Measurements from ENCODE around the gene RANBP3.
"Not testable (repeated sequence)": the region's sequence is repeated elsewhere in the genome, so short reads cannot be mapped to it uniquely, and the experiment has no call there.

The RANBP3 gene

DNA sequence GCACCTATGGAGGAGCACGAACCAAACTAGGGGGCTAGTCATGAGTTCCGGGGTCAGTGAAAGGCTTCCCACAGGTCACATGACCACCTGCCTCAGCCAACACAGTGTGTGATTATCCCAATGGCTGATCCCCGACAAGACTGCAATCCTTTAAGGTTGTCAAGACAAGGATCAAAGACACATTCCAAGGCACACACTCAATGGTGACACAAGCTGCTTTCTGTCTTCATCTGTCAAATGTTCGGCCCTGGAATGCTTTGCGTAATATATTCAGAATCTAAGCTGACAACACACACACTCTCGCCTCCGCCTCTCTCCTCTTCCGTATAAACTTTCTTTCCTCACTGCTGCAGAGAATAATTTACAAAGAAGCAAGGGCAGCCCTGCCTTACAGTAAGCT, 11.7 kb downstream of the RANBP3 start:
- DNase-seq (ENCODE audit: low spot score) = peak; percentile 49

DNA sequence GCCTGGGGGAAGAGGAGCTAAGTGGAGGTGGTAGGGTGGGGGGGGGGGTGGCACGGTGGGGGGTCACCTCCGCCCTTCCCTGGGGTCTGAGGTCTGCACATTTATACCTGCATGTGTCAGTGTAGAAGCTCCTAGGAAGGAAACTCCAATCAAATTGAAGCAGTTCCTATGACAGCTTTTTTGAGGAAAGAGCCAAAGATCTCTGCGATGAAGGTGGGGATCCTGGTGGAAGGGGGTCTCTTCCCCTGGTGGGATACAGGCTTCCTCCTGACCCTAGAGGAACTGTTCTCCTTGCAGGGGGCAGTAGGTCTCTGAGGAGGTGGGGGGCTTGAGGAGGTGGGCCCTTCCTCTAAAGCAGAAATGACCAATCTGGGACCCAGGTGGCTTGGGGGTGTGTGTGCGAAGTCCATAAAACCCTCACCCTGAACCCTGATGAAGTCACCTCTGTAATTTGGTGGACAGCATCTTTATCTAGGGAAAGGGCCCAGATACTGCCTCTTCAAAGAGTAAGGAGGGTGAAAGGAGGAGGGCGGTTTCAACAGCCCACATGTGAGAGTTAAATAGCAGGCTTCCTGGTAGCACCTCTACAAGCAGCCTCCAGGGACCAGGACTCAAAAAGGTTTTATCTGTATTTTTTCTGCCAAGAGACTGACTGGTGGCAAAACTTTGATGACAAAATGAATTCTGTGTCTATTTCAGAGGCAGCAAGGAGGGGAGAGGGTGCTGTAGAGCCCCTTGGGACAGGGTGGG, 12.9 kb downstream of the RANBP3 start:
- DNase-seq (ENCODE audit: low spot score) = no peak

DNA sequence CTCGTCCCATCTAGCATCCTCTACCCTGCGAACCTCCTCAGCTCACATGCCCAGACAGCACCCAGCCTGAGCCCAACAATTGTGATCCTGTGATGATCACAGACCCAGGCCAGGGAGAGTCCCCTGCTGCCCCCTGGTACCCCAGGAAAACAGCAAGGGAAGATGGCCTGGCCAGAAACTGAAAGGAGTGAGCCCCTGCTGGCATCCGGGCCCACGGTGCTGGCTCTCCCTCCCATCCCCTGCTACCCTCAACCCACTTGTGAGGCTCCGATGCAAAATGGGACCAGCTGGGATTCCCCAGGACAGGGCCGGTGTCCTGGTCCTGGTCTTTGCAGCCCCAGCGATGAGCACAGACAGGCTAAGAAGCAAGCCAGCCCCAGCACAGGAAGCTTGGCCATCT, 14.1 kb downstream of the RANBP3 start:
- no peak for DNase-seq (ENCODE audit: low spot score)

DNA sequence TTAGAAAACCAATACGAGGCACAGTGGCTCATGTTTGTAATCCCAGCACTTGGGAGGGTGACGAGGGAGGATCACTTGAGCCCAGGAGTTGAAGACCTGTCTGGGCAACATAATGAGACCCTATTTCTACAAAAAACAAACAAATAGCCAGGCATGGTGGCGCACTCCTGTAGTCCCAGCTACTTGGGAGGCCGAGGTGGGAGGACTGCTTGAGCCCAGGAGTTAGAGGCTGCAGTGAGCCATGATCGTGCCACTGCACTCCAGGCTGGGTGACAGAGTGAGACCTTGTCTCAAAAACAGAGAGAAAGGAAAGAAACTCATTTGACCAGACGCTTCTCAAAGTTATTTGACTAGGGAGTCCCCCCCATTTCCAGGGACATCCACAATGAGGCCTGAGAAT, 14.7 kb downstream of the RANBP3 start:
- DNase-seq (ENCODE audit: low spot score) = not testable (repeated sequence)

DNA sequence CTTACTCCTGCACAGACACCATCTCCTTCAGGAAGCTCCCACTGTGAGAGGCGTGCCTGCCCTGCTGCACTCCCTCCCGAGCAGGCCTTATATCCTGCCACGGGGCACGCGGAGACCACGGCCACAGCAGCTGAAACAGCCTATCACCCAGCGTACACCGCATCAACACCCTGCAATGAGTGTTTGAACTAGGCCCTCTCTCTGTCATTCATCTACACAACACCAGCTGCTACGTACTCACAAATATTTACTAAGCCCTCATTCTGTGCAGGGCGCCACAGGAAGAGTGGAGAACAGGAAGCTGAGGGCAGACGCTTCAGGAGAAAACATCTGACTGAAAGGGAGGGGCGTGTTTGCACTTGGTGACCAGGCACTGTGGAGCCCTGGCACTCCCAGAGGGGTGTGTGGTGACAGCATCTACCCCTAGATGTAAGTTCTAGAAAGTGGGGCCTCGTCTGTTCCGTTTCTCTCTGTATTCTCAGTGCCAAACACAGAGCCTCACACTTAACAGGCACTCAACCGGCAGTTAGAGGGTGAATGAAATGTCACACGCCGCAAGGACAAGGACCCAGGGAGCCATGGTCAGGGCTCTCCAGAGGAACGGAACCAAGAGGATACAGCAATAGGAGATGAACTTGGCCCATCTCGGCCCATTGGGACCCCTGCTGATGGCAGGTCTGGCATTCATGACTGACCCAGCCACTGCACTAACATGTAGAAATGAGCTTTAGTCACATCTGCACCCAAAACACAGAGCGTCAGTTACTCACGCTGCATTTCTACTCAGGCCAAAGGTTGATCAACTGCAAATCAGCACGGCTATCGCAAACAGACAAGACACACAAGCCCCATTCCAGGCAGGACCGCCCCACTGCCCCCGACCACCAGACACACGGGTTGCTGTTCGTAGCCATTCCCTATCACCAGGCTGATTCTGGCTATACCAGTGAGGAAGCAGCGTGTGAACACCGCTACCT, 15.7 kb downstream of the RANBP3 start:
- peak; percentile 53 for DNase-seq (ENCODE audit: low spot score)

DNA sequence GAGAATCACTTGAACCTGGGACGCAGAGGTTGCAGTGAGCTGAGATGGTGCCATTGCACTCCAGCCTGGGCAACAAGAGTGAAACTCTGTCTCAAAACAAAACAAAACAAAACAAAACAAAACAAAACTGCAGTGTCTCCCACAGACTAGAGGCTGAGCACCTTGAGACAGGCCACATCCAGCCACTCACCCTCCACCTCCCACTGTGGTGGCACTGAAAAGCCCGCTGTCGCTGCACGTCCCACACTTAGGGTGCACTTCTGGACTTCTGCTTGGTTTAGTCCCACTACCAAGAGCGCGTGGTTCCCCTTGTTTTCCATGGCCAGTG, 16.3 kb downstream of the RANBP3 start:
- not testable (repeated sequence) for DNase-seq (ENCODE audit: low spot score)

DNA sequence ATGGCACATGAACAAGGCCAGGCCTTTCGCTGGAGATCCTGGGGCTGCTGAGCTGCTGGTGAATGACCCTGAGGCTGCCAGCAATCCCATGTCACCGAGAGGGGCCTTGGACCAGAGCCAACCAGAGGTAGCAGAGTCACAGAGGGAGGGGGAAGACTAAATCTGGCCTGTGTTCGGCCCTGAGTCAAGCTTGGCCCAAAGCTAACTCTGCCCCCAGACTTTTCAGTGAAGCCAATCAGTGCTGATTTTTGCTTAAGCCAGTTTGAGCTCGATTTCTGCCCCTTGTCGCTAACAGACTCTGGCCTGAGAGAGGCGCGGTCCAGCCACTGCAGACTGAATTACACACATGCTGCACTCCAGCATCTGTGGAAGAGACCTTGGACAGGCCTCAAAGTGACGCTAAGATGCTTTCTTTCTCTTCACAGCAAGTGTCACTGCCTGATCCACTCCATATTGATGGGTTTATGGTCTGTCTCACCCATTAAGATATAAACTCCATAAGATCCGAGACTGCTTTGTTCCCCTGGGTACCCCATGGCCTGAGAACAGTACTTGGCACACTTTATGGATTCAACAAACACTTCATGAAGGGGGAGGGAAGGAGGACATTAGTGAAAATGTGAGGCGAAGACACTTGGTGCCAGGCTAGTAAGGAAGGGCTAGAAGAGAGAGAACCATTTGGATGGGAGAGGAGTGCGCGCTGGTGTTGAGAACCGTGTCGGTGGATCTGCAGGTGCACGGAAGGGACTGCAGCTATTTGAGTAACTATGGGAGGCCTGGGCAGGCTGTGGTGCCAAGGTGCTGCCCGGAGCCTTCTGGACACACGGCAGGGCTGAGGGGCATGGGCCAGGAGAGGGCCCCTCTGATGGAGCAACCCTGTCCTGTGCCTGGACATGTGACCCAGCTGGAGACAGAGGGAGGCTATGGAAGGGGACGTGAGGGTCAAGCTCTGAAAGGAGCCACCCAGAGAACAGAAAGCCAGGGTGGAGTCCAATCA, 17.6 kb downstream of the RANBP3 start:
- no peak for DNase-seq (ENCODE audit: low spot score)

DNA sequence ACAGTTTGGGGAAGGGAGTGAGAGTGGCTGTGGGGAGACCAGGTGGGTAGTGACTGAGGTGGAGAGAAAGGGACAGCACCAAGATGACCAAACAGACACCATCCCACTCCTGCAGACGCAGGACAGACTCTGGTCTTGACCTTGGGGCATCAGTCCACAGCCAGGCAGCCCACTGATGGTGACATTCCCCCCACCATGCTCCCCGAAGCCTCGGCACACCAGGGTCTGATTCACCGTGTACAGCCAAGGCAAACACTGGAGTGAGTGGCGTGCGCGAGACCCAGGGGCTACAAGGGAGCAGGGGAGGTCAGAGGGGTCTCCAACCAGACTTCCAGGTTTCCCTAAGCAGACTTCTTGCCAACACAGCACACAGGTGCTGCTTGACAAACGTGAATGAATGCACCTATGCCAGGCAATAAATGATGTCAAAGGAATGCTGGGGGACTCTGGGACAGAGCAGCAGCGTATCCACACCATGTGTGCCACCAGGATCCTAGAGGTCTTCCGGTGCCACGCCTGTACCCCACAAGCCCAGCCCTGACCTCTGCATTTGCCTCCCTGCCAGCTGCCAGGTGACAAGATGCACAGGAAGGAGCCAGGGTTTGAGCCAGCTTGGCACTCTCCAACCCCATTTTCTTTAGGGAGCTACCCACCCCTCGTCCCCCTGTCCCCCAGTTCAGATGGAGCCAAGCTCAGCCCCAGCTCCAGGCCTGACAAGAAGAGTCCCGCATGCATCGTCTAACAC, 18.5 kb downstream of the RANBP3 start:
- no peak for DNase-seq (ENCODE audit: low spot score)

DNA sequence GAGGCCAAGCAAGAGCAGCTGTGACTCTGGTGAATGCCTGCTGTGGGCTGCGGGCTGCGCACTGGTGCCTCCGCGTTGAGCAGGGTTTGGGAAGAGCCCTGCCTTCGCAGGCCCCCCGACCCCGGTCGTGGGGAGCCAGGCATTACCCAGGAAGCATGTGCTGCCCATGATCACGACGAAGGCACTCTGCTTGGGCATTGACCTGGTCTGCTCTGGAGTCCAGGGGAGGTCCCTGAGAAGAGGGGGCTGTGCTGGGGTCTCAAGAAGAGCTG, 19.2 kb downstream of the RANBP3 start:
- DNase-seq (ENCODE audit: low spot score) = no peak

DNA sequence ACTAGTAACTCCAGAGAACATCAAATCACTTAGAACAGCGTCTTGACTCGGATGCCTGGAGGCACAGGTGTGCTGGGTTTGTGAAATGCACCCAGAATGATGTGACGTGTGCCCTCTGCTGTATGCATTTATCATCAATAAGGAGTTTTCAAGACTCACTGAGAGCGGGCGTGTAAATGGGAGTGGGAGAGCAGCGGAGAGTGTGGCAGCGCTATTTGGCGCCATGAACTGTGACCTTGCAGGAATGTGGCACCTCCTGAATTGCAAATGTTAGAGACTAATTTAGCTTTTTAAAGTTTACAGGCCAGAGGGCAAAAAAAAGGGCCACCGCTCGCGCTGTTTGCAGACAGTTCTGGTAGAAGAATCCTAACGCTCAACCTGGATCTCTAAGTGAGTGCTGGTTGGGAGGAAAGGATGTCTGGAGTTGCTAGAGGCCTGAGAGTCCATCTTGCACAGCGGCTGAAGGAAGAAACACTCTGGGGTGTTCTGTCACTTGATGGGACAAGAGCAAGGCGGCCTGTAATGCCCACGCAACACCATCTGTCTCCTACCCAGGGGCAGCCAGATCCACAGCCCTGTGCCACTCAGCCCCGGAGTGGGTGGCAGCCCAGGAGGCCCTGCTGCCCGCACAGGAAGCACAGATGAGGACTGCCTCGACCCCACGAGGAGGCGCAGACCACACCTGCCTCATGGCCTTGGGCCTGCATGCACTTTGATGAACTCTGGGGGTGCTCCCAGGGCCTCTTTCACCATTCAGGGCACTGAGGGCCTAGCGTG, 19.7 kb downstream of the RANBP3 start:
- no peak for DNase-seq (ENCODE audit: low spot score)

DNA sequence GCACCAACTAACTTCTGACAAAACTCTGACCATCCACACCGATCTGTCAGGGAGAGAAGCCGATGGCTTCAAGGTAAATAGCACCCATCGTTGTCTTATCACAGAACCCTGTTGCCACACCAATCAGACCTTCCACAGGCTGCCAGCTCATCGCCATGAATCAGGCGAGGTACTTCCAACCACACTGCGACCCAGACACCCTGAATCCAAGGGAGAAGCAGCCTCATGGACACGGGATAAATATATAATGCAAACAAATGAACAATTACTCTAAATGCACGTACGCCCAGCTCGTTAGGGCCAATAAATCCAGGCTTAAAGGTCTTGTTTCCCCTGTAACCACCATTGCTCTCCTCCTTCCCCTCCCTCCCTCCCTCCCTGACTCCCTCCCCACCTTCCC, 20.8 kb downstream of the RANBP3 start:
- DNase-seq (ENCODE audit: low spot score) = peak; percentile 31

DNA sequence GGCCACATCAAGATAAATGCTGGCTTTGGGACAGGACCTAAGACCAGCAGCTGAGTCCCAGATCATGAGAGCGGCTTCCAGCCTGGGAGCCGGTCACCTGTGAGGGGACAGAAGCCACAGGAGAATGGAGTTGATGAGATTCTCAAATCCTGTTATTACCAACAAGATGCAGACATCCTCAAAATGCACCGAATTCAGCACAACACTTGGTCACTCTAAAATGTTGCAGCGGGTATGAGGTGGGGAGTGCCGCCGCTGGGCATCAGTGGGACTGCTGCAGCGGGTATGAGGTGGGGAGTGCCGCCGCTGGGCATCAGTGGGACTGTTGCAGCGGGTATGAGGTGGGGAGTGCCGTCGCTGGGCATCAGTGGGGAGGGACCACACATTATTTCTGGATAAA, 21.2 kb downstream of the RANBP3 start:
- DNase-seq (ENCODE audit: low spot score) = no peak

DNA sequence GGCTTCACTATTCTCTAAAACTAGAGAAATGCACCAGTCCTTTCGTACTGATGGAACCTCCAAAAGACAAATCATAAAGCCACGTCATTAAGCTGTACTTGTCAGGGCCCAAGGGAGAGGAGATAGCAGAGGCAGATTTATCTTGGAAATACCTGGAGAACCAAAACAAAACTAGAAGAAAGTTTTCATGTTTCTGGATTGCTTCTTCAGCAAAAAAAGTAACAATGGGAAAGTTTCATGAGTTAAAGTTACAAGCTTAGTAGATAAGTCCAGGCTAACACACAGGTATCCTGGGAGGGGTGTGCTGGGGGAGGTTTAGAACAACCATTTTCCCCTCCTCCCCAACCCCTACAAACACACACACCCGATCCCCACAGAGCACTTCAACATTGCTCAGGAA, 21.6 kb downstream of the RANBP3 start:
- no peak for DNase-seq (ENCODE audit: low spot score)

DNA sequence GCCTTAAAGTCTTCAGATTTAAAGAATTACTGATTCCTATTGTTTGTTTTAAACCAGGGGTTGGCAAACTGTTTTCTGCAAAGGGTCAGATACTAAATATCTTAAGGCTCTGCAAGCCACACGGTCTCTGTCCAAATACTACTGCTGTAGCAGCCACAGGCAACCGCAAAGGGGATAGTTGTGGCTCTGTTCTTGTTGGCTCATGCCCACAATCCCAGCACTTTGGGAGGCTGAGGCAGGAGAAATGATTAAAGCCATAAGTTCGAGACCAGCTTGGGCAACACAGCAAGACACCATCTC, 22.4 kb downstream of the RANBP3 start:
- no peak for DNase-seq (ENCODE audit: low spot score)

DNA sequence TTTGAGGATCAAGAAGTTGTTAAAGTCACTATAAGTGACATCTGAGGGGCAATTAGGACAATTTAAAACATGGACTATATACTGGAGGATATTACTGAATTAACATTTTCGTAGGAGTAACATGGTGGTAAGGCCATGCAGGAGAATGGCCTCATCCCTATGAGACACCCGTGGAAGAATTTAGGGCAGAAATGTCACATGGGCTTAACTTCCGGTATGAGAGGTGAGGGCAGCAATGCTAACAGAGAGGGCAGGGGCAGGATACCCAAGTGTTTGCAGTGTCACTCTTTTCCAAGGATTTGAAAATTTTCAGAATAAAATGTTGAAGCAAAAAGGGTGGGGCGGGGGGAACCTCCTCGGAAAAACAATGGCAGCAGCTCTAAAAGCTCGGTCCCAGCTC, 23.6 kb downstream of the RANBP3 start:
- peak; percentile 35 for DNase-seq (ENCODE audit: low spot score)

DNA sequence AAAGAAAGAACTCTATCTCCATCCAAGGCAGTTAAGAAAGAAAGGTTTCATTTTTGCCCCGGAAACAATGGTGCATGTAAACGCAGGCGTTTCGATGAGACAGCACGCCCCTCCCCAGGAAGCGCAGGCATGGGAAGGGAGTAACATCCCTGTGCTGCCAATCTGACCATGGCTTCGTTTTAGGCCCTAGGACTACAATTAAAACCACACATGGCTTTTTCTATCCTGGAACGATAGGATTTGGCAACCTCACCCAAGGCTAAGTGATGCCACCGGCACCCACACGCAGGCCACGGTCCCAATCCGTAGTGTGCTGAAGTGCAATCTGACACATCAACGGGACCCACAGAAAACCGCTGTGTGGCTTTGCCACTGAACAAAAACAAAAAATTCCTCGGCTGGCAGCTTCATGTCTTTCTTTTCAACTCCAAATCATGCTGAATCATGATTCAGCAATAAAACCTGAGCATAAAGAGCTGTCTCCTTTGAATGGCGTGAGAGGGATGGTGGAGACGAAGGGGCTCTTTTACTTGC, 24.2 kb downstream of the RANBP3 start:
- DNase-seq (ENCODE audit: low spot score) = no peak

DNA sequence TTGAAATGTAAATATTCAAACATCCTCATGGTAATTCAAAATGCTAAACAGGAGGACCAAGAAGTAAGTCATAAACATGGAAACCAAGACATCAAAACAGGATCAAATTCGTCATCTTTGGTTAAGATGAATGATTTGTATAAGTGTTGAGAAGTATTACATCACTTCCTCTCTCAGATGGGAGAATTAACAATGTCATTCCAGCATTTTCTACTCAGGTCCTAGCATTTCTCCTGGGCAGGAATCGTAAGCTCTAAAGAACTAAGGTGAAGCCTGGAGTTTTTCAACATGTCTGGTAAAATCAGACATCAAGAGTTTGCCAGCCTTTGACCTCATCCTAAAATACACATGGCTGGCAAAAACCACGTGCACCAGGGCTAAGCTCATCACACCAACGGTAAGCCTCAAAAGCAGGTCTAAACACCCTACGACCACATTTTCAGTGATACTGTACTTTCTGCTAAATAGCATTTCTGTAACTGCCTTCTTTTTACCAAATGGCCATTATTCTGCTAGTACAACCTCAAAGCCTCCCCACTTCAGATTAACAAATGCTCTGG, 24.8 kb downstream of the RANBP3 start:
- no peak for DNase-seq (ENCODE audit: low spot score)

DNA sequence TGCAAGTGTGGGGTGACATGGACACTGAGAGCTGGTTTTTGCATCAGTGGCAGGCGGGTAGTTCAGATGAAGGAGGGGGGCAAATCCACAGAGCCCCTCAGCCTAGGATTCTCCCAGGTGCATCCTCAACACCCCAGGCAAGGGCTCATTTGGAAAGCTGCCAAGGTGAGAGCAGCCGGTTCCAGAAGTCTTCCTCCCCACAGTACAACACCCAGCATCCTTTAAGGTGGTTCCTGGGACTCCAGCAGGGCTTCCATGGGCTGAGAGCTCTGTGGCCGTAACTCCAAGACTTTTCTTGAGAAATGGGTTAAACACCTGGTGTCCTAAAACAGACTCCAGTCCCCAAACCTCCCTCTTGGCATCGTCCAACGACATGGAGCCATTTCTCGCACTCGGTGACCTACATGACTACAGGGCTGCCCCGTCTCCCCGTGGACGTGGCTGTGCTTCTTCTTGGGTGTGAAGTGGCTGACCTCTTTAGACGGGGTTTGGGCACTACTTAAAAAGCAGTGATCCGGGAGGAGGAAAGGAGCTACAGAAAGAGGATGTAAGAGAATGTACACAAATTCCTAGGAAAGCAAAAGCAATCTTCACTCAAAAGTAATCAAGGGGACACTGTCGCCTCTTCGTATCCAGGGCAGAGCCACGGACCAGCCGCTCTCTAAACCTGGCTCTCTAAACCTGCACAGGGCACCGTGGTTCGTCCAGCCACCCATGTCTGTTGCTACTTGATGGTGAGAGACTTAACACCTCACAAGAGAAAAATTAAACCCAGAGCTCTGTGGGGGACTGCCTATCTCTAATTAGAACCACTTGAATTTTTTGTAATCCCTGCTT, 25.5 kb downstream of the RANBP3 start:
- DNase-seq (ENCODE audit: low spot score) = no peak

DNA sequence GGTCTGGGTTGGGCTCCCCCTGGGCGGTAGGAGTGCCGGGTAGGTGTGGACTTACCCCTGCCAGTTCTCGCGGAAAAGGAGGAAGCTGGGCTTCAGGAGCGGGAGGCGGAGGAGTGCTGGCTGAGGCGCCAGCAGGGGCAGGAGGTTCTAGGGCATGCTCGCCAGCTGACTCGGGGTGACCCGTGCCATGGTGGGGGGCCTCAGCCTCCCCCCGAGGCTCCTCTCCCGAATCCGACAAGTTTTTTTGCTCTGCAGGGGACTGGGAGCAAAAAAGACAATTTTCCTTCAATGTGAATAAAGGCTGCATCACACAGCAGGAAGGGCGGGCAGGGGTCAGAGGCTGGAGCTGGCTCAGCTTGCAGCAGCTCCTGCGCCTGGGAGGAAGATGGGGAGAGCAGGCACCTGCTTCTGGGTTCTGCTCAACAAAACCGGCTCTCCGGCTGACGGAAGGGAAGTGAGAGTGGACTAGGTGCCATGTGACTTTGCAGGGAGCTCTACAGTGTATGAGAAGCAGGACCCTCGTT, 26.5 kb downstream of the RANBP3 start:
- DNase-seq (ENCODE audit: low spot score) = no peak

Measured in kidney tubule cell (primary cell).